H9 (cell line): ENCODE data around the gene NUAK2. TPM values are rescaled to one million over a fixed set of nuclear protein-coding genes. Genes with fewer than 3 reads are reported as not detected.

Experiments
- DNase-seq: peaks from one replicate; pipeline ENCODE4 v3.0.0-alpha.2; 2017
- H2AFZ ChIP-seq: one replicate; pipeline ENCODE4 v1.6.1; 2013; ENCODE audit warnings: mild to moderate bottlenecking, low read length, control low read depth, moderate library complexity
- H2AK5ac ChIP-seq: 2 replicates; pipeline ENCODE4 v1.6.1; 2013; ENCODE audit warnings: low read length, control low read depth, mixed read lengths; ENCODE audit not compliant: insufficient read length
- H2BK120ac ChIP-seq: one replicate; pipeline ENCODE4 v1.6.1; 2013; ENCODE audit warnings: low read depth, mild to moderate bottlenecking, low read length, control low read depth, inconsistent platforms; ENCODE audit not compliant: poor library complexity, severe bottlenecking
- H2BK12ac ChIP-seq: 2 replicates; pipeline ENCODE4 v1.6.1; 2013; ENCODE audit warnings: low read length, control low read depth, mixed read lengths, low read depth; ENCODE audit not compliant: insufficient read length
- H2BK15ac ChIP-seq: 2 replicates; pipeline ENCODE4 v1.6.1; 2013; ENCODE audit warnings: low read depth, low read length, control low read depth
- H2BK20ac ChIP-seq: one replicate; pipeline ENCODE4 v1.6.1; 2013; ENCODE audit warnings: low read depth, mild to moderate bottlenecking, low read length, control low read depth, inconsistent platforms; ENCODE audit not compliant: poor library complexity, severe bottlenecking
- H2BK5ac ChIP-seq: 2 replicates; pipeline ENCODE4 v1.6.1; 2013; ENCODE audit warnings: low read length, control low read depth, mixed read lengths; ENCODE audit not compliant: insufficient read length
- H3K14ac ChIP-seq: 2 replicates; pipeline ENCODE4 v1.6.1; 2013; ENCODE audit warnings: low read length, control low read depth; ENCODE audit not compliant: insufficient read depth
- H3K18ac ChIP-seq: 2 replicates; pipeline ENCODE4 v1.6.1; 2013; ENCODE audit warnings: low read depth, mild to moderate bottlenecking, mixed read lengths, low read length, control low read depth; ENCODE audit not compliant: insufficient read length
- H3K23ac ChIP-seq: 2 replicates; pipeline ENCODE4 v1.6.1; 2013; ENCODE audit warnings: low read length, control low read depth, mixed read lengths, low read depth; ENCODE audit not compliant: insufficient read length
- H3K23me2 ChIP-seq: 2 replicates; pipeline ENCODE4 v1.6.1; 2013; ENCODE audit warnings: low read depth, mild to moderate bottlenecking, mixed read lengths, low read length, control low read depth; ENCODE audit not compliant: insufficient read length, poor library complexity, severe bottlenecking
- H3K27ac ChIP-seq: 2 replicates; pipeline ENCODE4 v1.5.1; 2013; ENCODE audit warnings: low read length, control low read depth, mixed read lengths, low read depth; ENCODE audit not compliant: insufficient read length
- H3K27me3 ChIP-seq: 2 replicates; pipeline ENCODE4 v1.6.1; 2013; ENCODE audit warnings: low read length, control low read depth, inconsistent platforms; ENCODE audit not compliant: insufficient read depth
- H3K4ac ChIP-seq: 2 replicates; pipeline ENCODE4 v1.6.1; 2013; ENCODE audit warnings: low read depth, mild to moderate bottlenecking, control low read depth, inconsistent platforms, low read length, moderate library complexity
- H3K4me1 ChIP-seq: 2 replicates; pipeline ENCODE4 v1.6.1; 2013; ENCODE audit warnings: low read length, control low read depth, inconsistent platforms; ENCODE audit not compliant: insufficient read depth
- H3K4me2 ChIP-seq: 2 replicates; pipeline ENCODE4 v1.6.1; 2013; ENCODE audit warnings: low read length, control low read depth, mixed read lengths; ENCODE audit not compliant: insufficient read length, insufficient read depth
- H3K56ac ChIP-seq: 2 replicates; pipeline ENCODE4 v1.6.1; 2013; ENCODE audit warnings: low read depth, mild to moderate bottlenecking, mixed read lengths, low read length, control low read depth; ENCODE audit not compliant: insufficient read length
- H3K79me1 ChIP-seq: 2 replicates; pipeline ENCODE4 v1.6.1; 2013; ENCODE audit warnings: low read depth, mild to moderate bottlenecking, moderate library complexity, low read length, control low read depth, inconsistent platforms; ENCODE audit not compliant: insufficient read depth, poor library complexity, severe bottlenecking
- H3K79me2 ChIP-seq: 2 replicates; pipeline ENCODE4 v1.6.1; 2013; ENCODE audit warnings: low read length, control low read depth, inconsistent platforms; ENCODE audit not compliant: insufficient read depth
- H3K9ac ChIP-seq: 2 replicates; pipeline ENCODE4 v1.6.1; 2013; ENCODE audit warnings: low read length, control low read depth, mixed read lengths; ENCODE audit not compliant: insufficient read length; ENCODE audit errors: extremely low read depth
- H3K9me3 ChIP-seq: one replicate; pipeline ENCODE4 v1.6.1; 2013; ENCODE audit warnings: low read depth, low read length, inconsistent platforms; ENCODE audit not compliant: control insufficient read depth
- H3T11ph ChIP-seq: one replicate; pipeline ENCODE4 v1.6.1; 2013; ENCODE audit warnings: mild to moderate bottlenecking, low read length, control low read depth, inconsistent platforms
- H4K20me1 ChIP-seq: one replicate; pipeline ENCODE4 v1.6.1; 2013; ENCODE audit not compliant: control insufficient read depth, insufficient read length, insufficient read depth
- H4K5ac ChIP-seq: 2 replicates; pipeline ENCODE4 v1.6.1; 2013; ENCODE audit warnings: low read depth, mild to moderate bottlenecking, mixed read lengths, low read length, control low read depth; ENCODE audit not compliant: insufficient read length
- H4K8ac ChIP-seq: replicated peaks from 2 replicates; pipeline ENCODE4 v1.6.1; 2013; ENCODE audit warnings: low read length, control low read depth, mixed read lengths, low read depth; ENCODE audit not compliant: insufficient read length
- H4K91ac ChIP-seq: 2 replicates; pipeline ENCODE4 v1.6.1; 2013; ENCODE audit warnings: low read depth, mild to moderate bottlenecking, moderate library complexity, mixed read lengths, low read length, control low read depth; ENCODE audit not compliant: insufficient read length
- H3K27ac Mint-ChIP-seq, 3 experiments: 2 replicates in 2 of 3; 3 replicates in 1 of 3; pipeline ENCODE4 v1.8.0; 2020 to 2021; ENCODE audit warnings: mixed read lengths in 3 of 3, mild to moderate bottlenecking in 1 of 3, moderate library complexity in 1 of 3
- H3K27me3 Mint-ChIP-seq: 2 replicates; pipeline ENCODE4 v1.8.0; 2021; ENCODE audit warnings: low read depth, mild to moderate bottlenecking, moderate library complexity, mixed read lengths
- H3K36me3 Mint-ChIP-seq, 3 experiments: 2 replicates in 2 of 3; 3 replicates in 1 of 3; pipeline ENCODE4 v1.8.0; 2020 to 2021; ENCODE audit warnings: low read depth in 3 of 3, mixed read lengths in 3 of 3; ENCODE audit not compliant: insufficient read depth in 1 of 3
- H3K4me1 Mint-ChIP-seq, 2 experiments: 2 replicates each; pipeline ENCODE4 v1.8.0; 2020; ENCODE audit warnings: mixed read lengths in 2 of 2
- H3K4me3 Mint-ChIP-seq, 2 experiments: 2 replicates in 1 of 2; 3 replicates in 1 of 2; pipeline ENCODE4 v1.8.0; 2020 to 2021; ENCODE audit warnings: mild to moderate bottlenecking in 2 of 2, mixed read lengths in 2 of 2, moderate library complexity in 1 of 2
- H3K9me3 Mint-ChIP-seq, 2 experiments: 2 replicates in 1 of 2; 3 replicates in 1 of 2; pipeline ENCODE4 v1.8.0; 2020; ENCODE audit warnings: mild to moderate bottlenecking in 2 of 2, mixed read lengths in 2 of 2, moderate library complexity in 1 of 2
- CTCF ChIP-seq: fragments of 200-600 bp; sonication (generic); conservative IDR thresholded peaks from 3 replicates; pipeline ENCODE4 v1.8.0; 2021; ENCODE audit warnings: antibody characterized with exemption, mild to moderate bottlenecking
- WGBS: extraction: QIAGEN DNeasy Blood & Tissue Kit; methylation state at CpG from one replicate; pipeline ENCODE4 v1.1.7; 2013; ENCODE audit warnings: missing lambda C conversion rate, low lambda C conversion rate, mixed read lengths; ENCODE audit not compliant: insufficient read length; ENCODE audit errors: extremely low coverage; 5-methylcytosine and 5-hydroxymethylcytosine counted together
- total RNA-seq: library from RNA; stranded (reverse); gene quantifications from 2 replicates; pipeline ENCODE4 v1.2.1, GENCODE V29; 2021

Gene NUAK2
- total RNA-seq, 1 experiment from 2014 or later = 15.4 TPM

- no peak for DNase-seq
- Histone ChIP-seq H3K4ac (no peak overlapping the region; the same call in 1 of the 2 replicates), H3K56ac (no peak overlapping the region), H3K79me1 (no peaks in the 10 kb centered on the region), H3K14ac (no peak overlapping the region), H2BK15ac (no peak overlapping the region), H2BK5ac (no peak overlapping the region), H2BK12ac (no peak overlapping the region), H3K27ac (no peak overlapping the region), H3T11ph (no peak overlapping the region), H2BK20ac (no peak overlapping the region), H2AK5ac (no peak overlapping the region), H3K23me2 (peaks cover 5% of the 10 kb centered on the region), H4K91ac (no peak overlapping the region), H3K18ac (no peak overlapping the region), H3K27me3 (no peaks in the 10 kb centered on the region), H2BK120ac (no peak overlapping the region), H2AFZ (no peak overlapping the region), H3K23ac (no peak overlapping the region), H3K4me1 (peaks cover 11% of the 10 kb centered on the region; the same call in 1 of the 2 replicates), H4K20me1 (no peaks in the 10 kb centered on the region), H3K4me2 (no peak overlapping the region), H3K9me3 (no peaks in the 10 kb centered on the region), H4K8ac (no peak overlapping the region), H3K79me2 (no peaks in the 10 kb centered on the region), H3K9ac (no peak overlapping the region), H4K5ac (no peak overlapping the region)
- H3K27me3 Mint-ChIP-seq = no peaks in the 10 kb centered on the region
- WGBS = no CpG with 5 or more reads among the region's 20 CpGs
- H3K4me3 Mint-ChIP-seq = no peak overlapping the region
- H3K9me3 Mint-ChIP-seq = no peaks in the 10 kb centered on the region; a peak in 1 of 5 replicates
- peaks cover 40 to 60% (median 60%) of the 10 kb centered on the region in 3 experiments for H3K36me3 Mint-ChIP-seq
- H3K4me1 Mint-ChIP-seq = peaks cover 40 to 51% of the 10 kb centered on the region in 2 experiments
- TF ChIP-seq CTCF = no peak
- peak overlapping the region; percentile 28 to 98 (median 96); a peak in 6 of 7 replicates for H3K27ac Mint-ChIP-seq
Observed at GRCh38 chr1:205303247-205303888, 18.2 kb downstream of the NUAK2 start.
